Upper lobe of right lung (tissue), 1 donor: ENCODE measurements around the gene RPS26. TPM values are rescaled to one million over a fixed set of nuclear protein-coding genes. Genes with fewer than 3 reads are reported as not detected.

Experiments used
- ATAC-seq: fragments of 200-7000 bp; cut with Tn5 transposase; one replicate; pipeline ENCODE4 v1.9.1; 2020; ENCODE audit warnings: mild to moderate bottlenecking, moderate library complexity
- DNase-seq: peaks from one replicate; pipeline ENCODE4 v3.0.0-alpha.2; 2020
- H3K27ac ChIP-seq: fragments of 200-600 bp; one replicate; pipeline ENCODE4 v1.8.0; 2022
- H3K27me3 ChIP-seq: fragments of 200-600 bp; one replicate; pipeline ENCODE4 v1.8.0; 2022; ENCODE audit warnings: mild to moderate bottlenecking
- H3K36me3 ChIP-seq: fragments of 200-600 bp; one replicate; pipeline ENCODE4 v1.8.0; 2022
- H3K4me1 ChIP-seq: fragments of 200-600 bp; one replicate; pipeline ENCODE4 v1.8.0; 2022
- H3K4me3 ChIP-seq: fragments of 200-600 bp; one replicate; pipeline ENCODE4 v1.8.0; 2022; ENCODE audit warnings: mild to moderate bottlenecking
- H3K9me3 ChIP-seq: fragments of 200-600 bp; one replicate; pipeline ENCODE4 v1.8.0; 2022
- intact Hi-C: fragments of 100-400 bp; cut with DNase I; formaldehyde crosslinking; loops from one replicate; pipeline ENCODE4 v1.11.0; 2022
- total RNA-seq: library from RNA; stranded (reverse); fragmentation: NEBNext Ultra II Directional; extraction: Animal tissue kit (Norgen Biotek cat#: 25700); gene quantifications from one replicate; pipeline ENCODE4 v1.2.1, GENCODE V29; 2021
- TF ChIP-seq, protein P1 (sequence below): fragments of 200-600 bp; IDR thresholded peaks from one replicate; pipeline ENCODE4 v1.8.0; 2022; ENCODE audit warnings: antibody characterized with exemption
- donor health status: DM: no; HTN: yes; CAD: no; lungs with severe emphysema.

RPS26 gene
- total RNA-seq, 1 donor from 2014 or later: 55.4 TPM

DNA sequence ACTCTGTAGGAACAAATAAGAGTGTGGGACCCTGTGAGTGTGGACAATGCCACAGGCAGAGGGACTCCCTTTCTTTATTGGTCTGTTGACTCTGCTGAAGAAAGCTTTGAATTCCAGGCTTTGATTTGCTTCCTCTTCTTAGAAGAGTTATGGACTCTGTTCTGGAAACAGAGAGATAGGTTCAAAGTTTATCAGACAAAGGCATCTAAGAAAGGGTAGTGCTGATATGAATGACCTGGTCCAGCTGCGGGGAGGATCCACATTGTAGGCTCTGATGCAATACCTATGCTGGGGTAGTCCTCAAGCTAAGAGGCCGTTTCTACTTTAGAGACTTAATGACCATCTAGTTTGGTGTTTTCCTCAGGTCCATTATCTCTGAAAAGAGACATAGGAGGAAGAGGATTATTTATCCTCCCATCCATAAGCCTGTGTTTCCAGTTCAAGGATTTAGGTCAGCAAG, 31.6 kb upstream of the RPS26 start:
- no peaks in the 10 kb centered on the region for H3K27me3 ChIP-seq
- no peak for DNase-seq
- no peaks in the 10 kb centered on the region for H3K36me3 ChIP-seq
- TF ChIP-seq, protein P1, sequence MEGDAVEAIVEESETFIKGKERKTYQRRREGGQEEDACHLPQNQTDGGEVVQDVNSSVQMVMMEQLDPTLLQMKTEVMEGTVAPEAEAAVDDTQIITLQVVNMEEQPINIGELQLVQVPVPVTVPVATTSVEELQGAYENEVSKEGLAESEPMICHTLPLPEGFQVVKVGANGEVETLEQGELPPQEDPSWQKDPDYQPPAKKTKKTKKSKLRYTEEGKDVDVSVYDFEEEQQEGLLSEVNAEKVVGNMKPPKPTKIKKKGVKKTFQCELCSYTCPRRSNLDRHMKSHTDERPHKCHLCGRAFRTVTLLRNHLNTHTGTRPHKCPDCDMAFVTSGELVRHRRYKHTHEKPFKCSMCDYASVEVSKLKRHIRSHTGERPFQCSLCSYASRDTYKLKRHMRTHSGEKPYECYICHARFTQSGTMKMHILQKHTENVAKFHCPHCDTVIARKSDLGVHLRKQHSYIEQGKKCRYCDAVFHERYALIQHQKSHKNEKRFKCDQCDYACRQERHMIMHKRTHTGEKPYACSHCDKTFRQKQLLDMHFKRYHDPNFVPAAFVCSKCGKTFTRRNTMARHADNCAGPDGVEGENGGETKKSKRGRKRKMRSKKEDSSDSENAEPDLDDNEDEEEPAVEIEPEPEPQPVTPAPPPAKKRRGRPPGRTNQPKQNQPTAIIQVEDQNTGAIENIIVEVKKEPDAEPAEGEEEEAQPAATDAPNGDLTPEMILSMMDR: no peak
- no peak overlapping the region for H3K27ac ChIP-seq
- H3K4me1 ChIP-seq: no peaks in the 10 kb centered on the region
- ATAC-seq: no peak
- intact Hi-C loops: no loop called here
- no peaks in the 10 kb centered on the region for H3K9me3 ChIP-seq
- no peak overlapping the region for H3K4me3 ChIP-seq

DNA sequence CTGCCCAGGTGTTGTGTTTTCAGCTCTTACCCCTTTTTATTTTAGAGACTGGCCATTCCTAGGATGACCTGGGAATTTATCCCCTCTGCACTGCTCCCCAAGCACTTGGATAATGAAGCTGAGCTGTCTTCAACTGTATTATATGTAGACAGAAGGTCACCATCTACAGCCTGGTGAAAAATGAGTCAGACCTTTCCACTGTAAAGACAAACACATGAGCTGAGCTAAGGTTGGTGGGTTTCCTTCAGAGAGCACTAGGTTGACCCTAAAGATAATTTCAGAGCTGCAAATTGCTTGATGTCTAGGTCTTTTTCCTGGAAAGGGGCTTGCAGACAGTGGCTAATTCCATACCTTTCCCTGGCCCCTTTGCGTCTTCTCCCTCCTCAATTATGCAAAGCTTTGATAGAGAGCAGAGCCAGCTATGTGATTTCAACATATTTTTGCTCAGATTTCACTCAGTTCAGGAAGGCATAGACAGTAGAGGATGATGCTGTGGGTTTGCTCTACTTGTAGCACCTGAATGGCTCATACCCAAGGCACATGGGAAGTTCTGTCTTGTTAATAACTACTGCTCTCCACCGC, 30.1 kb upstream of the RPS26 start:
- no peak for ATAC-seq
- no peak for DNase-seq
- intact Hi-C loops: no loop called here

DNA sequence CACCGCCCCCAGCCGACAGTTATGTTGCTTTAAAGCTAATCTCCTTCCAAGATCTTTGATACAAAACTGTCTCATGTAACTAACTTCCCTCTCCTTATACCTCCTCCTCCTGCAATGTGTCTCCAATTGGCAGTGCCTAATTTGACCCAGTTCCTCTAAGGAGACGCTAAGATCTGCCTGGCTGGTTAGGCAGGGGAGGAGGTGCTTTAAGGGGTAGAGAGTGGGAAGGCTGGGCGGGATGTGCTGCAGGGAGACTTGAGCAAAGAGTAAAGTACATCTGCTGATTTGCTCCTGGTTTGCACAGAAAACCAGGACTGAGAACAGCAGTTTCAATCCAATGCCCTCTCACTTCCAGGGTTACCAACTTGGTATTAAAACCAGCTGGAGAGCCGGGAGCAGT, 28.2 kb upstream of the RPS26 start:
- ATAC-seq: peak; percentile 23

More for the DNA sequence above, 30.1 kb upstream of the RPS26 start:
- Histone ChIP-seq H3K4me1 (no peaks in the 10 kb centered on the region), H3K27me3 (no peaks in the 10 kb centered on the region), H3K27ac (no peak overlapping the region), H3K9me3 (no peaks in the 10 kb centered on the region), H3K36me3 (no peaks in the 10 kb centered on the region), H3K4me3 (no peak overlapping the region)
- TF ChIP-seq, protein P1: no peak

DNA sequence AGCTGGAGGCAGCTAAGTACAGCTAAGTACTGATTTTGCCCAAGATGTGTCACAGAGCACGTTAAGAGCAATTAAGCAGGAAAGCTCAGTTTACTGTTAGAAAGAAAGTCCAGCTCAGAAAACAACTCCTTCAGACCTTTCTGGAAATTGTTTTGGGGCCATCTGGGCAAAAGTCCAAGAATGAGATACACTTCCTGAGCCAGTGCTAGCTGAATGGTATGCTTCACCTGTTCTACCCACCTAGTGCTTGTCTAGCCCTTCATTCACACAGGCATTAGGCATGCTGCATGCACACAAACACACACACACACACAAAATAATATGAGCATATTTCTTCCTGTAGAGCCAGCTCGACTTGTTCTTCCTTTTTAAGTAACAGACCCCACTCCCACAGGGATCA, 27.5 kb upstream of the RPS26 start:
- Histone ChIP-seq H3K9me3 (no peaks in the 10 kb centered on the region), H3K36me3 (peaks cover 11% of the 10 kb centered on the region), H3K27me3 (no peaks in the 10 kb centered on the region), H3K4me3 (no peak overlapping the region), H3K4me1 (no peaks in the 10 kb centered on the region), H3K27ac (peak overlapping the region; percentile 30)
- intact Hi-C loops: no loop called here
- DNase-seq (no peak), ATAC-seq (peak; percentile 77)
- TF ChIP-seq, protein P1: no peak

More for the DNA sequence above, 28.2 kb upstream of the RPS26 start:
- no peak for DNase-seq
- Histone ChIP-seq H3K27ac (no peak overlapping the region), H3K36me3 (peaks cover 4% of the 10 kb centered on the region), H3K4me1 (no peaks in the 10 kb centered on the region), H3K9me3 (no peaks in the 10 kb centered on the region), H3K27me3 (no peaks in the 10 kb centered on the region), H3K4me3 (no peak overlapping the region)
- TF ChIP-seq, protein P1: no peak
- intact Hi-C loops: no loop called here

DNA sequence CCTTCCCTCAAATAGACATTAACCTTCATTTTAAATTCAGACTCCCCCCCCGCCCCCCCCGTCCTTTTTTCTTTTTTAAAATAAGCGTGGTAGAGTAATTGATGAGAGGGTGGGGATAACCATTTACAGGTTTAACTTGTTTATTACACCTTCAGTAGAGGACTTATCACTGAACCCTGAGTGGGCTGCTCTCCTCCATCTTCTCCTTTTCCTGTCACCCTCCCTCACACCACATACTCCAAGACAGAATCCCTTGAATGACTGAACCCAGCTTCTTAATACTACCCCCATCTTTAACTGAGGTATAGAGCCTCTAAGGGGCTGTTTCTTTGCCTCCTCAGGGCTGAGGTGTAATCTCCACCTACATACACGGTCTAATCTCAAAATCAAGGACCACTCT, 24.5 kb upstream of the RPS26 start:
- TF ChIP-seq, protein P1: no peak
- Histone ChIP-seq H3K4me3 (no peak overlapping the region), H3K27me3 (no peaks in the 10 kb centered on the region), H3K27ac (no peak overlapping the region), H3K9me3 (no peaks in the 10 kb centered on the region), H3K36me3 (peaks cover 14% of the 10 kb centered on the region), H3K4me1 (peaks cover 17% of the 10 kb centered on the region)
- intact Hi-C loops: no loop called here
- ATAC-seq (no peak), DNase-seq (no peak)

DNA sequence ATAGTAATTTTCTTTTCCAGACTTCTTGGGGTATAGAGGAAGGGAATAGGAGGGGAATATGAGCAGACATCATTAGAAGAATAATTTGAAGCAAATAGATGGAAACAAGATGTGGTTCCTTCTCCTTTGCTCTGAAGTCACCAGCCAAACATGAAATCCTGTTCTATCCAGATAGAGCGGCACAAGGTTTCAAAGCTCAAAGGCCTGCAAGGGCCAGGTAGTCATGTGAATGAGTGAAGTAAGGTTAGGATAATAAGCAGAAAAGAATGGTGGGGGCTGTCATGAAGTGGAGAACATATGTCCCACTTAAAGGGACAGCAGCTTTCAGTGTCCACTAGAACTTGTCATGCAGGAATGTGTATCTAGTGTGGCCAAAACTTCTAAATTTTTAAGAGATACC, 23.4 kb upstream of the RPS26 start:
- ATAC-seq (no peak), DNase-seq (no peak)
- Histone ChIP-seq H3K27me3 (no peaks in the 10 kb centered on the region), H3K27ac (no peak overlapping the region), H3K36me3 (peaks cover 14% of the 10 kb centered on the region), H3K9me3 (no peaks in the 10 kb centered on the region), H3K4me3 (no peak overlapping the region), H3K4me1 (peaks cover 21% of the 10 kb centered on the region)
- TF ChIP-seq, protein P1: no peak
- intact Hi-C loops: no loop called here
